WTC11 (cell line): ENCODE data around the gene SEC16A. TPM values are rescaled to one million over a fixed set of nuclear protein-coding genes. Genes with fewer than 3 reads are reported as not detected.

Experiments used
- ARID4B ChIP-seq: sonication (generic); formaldehyde crosslinking; IDR thresholded peaks from 2 replicates; pipeline ENCODE4 v1.8.0; 2023; ENCODE audit warnings: missing genetic modification reagents, mild to moderate bottlenecking, borderline replicate concordance
- CDX4 ChIP-seq: fragments of 250-450 bp; sonication (Bioruptor Pico); IDR thresholded peaks from 2 replicates; pipeline ENCODE4 v1.9.0; 2021; ENCODE audit warnings: moderate library complexity, mild to moderate bottlenecking, inconsistent platforms, borderline replicate concordance
- CREM ChIP-seq: sonication (generic); formaldehyde crosslinking; IDR thresholded peaks from 2 replicates; pipeline ENCODE4 v1.8.1; 2022; ENCODE audit warnings: mild to moderate bottlenecking, missing genetic modification reagents, moderate library complexity
- ESRRA ChIP-seq: sonication (generic); formaldehyde crosslinking; IDR thresholded peaks from 2 replicates; pipeline ENCODE4 v1.8.1; 2022; ENCODE audit warnings: mild to moderate bottlenecking, missing genetic modification reagents, borderline replicate concordance
- FOXJ3 ChIP-seq: sonication (generic); formaldehyde crosslinking; IDR thresholded peaks from 2 replicates; pipeline ENCODE4 v1.9.0; 2021; ENCODE audit warnings: missing genetic modification reagents, mild to moderate bottlenecking, borderline replicate concordance
- FOXK1 ChIP-seq: sonication (generic); formaldehyde crosslinking; IDR thresholded peaks from 2 replicates; pipeline ENCODE4 v1.8.0; 2022; ENCODE audit warnings: mild to moderate bottlenecking, moderate library complexity, missing genetic modification reagents
- GABPB1 ChIP-seq: sonication (generic); formaldehyde crosslinking; IDR thresholded peaks from 2 replicates; pipeline ENCODE4 v1.8.1; 2023; ENCODE audit warnings: mild to moderate bottlenecking, missing genetic modification reagents
- JUN ChIP-seq: sonication (generic); formaldehyde crosslinking; IDR thresholded peaks from 2 replicates; pipeline ENCODE4 v1.8.0; 2023; ENCODE audit warnings: mild to moderate bottlenecking, missing genetic modification reagents
- KAT7 ChIP-seq: sonication (generic); formaldehyde crosslinking; IDR thresholded peaks from 2 replicates; pipeline ENCODE4 v1.8.1; 2023; ENCODE audit warnings: missing genetic modification reagents, mild to moderate bottlenecking, borderline replicate concordance
- MYBL2 ChIP-seq: sonication (generic); formaldehyde crosslinking; IDR thresholded peaks from 2 replicates; pipeline ENCODE4 v1.8.1; 2023; ENCODE audit warnings: mild to moderate bottlenecking, moderate library complexity, missing genetic modification reagents
- PRDM15 ChIP-seq: sonication (generic); formaldehyde crosslinking; IDR thresholded peaks from 2 replicates; pipeline ENCODE4 v1.8.0; 2022; ENCODE audit warnings: missing genetic modification reagents
- PRRX2 ChIP-seq: fragments of 250-450 bp; sonication (Bioruptor Pico); IDR thresholded peaks from 2 replicates; pipeline ENCODE4 v1.8.0; 2021; ENCODE audit warnings: mild to moderate bottlenecking
- TEAD4 ChIP-seq: sonication (generic); formaldehyde crosslinking; IDR thresholded peaks from 2 replicates; pipeline ENCODE4 v1.8.0; 2022; ENCODE audit warnings: mild to moderate bottlenecking, missing genetic modification reagents
- TP53 ChIP-seq: sonication (generic); formaldehyde crosslinking; IDR thresholded peaks from 2 replicates; pipeline ENCODE4 v1.8.1; 2023; ENCODE audit warnings: mild to moderate bottlenecking, missing genetic modification reagents
- ZBTB21 ChIP-seq: sonication (generic); formaldehyde crosslinking; IDR thresholded peaks from 2 replicates; pipeline ENCODE4 v1.8.1; 2023; ENCODE audit warnings: mild to moderate bottlenecking, missing genetic modification reagents, borderline replicate concordance
- ZNF423 ChIP-seq: fragments of 250-450 bp; sonication (Bioruptor Pico); IDR thresholded peaks from 2 replicates; pipeline ENCODE4 v2.1.2; 2022; ENCODE audit warnings: mild to moderate bottlenecking, moderate library complexity
- total RNA-seq: library from RNA; stranded (reverse); gene quantifications from 3 replicates; pipeline ENCODE4 v1.2.3, GENCODE V29; 2021
- TF ChIP-seq, protein P1 (sequence below): fragments of 250-450 bp; sonication (Bioruptor Pico); IDR thresholded peaks from 2 replicates; pipeline ENCODE4 v1.9.0; 2021; ENCODE audit warnings: mild to moderate bottlenecking, borderline replicate concordance
- TF ChIP-seq, protein P2 (sequence below): sonication (generic); formaldehyde crosslinking; IDR thresholded peaks from 2 replicates; pipeline ENCODE4 v1.8.0; 2022; ENCODE audit warnings: mild to moderate bottlenecking, missing genetic modification reagents
- TF ChIP-seq, protein P3 (sequence below): sonication (generic); formaldehyde crosslinking; IDR thresholded peaks from 2 replicates; pipeline ENCODE4 v1.8.0; 2023; ENCODE audit warnings: mild to moderate bottlenecking, missing genetic modification reagents

SEC16A gene
- total RNA-seq, 1 experiment from 2014 or later, result 70.9 TPM

DNA sequence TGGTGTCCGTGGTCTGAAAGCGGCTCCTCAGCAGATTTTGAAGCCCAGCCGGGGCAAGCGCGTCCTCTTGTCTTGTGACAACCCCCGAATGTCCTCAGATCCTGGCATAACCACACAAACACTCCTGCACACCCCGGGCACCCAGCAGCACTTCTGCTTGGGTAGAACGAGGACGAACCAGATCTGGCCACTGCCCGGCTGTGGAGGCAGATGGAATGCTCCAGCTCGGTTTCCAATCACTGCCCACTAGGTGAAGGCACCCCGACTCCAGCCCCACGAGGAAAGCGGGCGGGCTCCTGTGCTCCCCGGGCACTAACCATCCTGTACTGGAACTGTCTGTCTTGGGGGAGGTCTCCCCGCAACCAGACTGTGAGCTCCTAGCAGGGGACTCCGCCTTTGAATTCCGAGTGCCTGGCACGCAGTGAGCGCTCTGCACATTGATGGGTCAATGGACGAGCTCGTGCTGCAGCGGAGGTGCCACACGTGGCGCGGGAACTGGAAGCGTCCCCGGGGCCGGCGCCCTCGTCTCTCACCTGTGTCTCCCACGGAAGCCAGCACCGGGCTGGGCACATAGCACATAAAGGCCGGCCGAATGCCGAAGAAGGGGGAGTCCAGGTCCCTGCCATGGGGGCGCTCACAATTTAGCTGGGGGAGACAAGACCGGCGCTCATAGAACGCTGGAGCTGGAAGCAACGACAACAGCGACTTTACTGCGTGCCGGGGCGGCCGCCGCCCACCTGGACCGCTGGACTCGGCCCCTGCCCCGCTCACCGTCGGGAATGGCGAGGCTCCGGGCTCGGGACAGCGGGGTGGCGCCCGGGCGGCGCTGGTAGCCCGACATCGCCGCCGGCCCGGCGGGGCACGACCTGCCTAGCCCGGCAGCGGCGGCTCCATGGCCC, 73.0 kb downstream of the SEC16A start (continued):
- TF ChIP-seq, protein P1, sequence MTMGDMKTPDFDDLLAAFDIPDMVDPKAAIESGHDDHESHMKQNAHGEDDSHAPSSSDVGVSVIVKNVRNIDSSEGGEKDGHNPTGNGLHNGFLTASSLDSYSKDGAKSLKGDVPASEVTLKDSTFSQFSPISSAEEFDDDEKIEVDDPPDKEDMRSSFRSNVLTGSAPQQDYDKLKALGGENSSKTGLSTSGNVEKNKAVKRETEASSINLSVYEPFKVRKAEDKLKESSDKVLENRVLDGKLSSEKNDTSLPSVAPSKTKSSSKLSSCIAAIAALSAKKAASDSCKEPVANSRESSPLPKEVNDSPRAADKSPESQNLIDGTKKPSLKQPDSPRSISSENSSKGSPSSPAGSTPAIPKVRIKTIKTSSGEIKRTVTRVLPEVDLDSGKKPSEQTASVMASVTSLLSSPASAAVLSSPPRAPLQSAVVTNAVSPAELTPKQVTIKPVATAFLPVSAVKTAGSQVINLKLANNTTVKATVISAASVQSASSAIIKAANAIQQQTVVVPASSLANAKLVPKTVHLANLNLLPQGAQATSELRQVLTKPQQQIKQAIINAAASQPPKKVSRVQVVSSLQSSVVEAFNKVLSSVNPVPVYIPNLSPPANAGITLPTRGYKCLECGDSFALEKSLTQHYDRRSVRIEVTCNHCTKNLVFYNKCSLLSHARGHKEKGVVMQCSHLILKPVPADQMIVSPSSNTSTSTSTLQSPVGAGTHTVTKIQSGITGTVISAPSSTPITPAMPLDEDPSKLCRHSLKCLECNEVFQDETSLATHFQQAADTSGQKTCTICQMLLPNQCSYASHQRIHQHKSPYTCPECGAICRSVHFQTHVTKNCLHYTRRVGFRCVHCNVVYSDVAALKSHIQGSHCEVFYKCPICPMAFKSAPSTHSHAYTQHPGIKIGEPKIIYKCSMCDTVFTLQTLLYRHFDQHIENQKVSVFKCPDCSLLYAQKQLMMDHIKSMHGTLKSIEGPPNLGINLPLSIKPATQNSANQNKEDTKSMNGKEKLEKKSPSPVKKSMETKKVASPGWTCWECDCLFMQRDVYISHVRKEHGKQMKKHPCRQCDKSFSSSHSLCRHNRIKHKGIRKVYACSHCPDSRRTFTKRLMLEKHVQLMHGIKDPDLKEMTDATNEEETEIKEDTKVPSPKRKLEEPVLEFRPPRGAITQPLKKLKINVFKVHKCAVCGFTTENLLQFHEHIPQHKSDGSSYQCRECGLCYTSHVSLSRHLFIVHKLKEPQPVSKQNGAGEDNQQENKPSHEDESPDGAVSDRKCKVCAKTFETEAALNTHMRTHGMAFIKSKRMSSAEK (CRISPR knock-in tag), result no peak
- 0 out of 2 replicates have a peak, but pooled peaks have one; percentile 19 for TF ChIP-seq TEAD4
- no peak for TF ChIP-seq CDX4
- TF ChIP-seq ESRRA, result peak; percentile 43; the same call in 1 of the 2 replicates
- 0 out of 2 replicates have a peak, but pooled peaks have one; percentile 66 for TF ChIP-seq ARID4B (CRISPR knock-in tag)
- no peak for TF ChIP-seq CREM (CRISPR knock-in tag)
- TF ChIP-seq, protein P2, sequence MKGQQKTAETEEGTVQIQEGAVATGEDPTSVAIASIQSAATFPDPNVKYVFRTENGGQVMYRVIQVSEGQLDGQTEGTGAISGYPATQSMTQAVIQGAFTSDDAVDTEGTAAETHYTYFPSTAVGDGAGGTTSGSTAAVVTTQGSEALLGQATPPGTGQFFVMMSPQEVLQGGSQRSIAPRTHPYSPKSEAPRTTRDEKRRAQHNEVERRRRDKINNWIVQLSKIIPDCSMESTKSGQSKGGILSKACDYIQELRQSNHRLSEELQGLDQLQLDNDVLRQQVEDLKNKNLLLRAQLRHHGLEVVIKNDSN (CRISPR knock-in tag), result peak; percentile 44
- TF ChIP-seq MYBL2, result no peak
- no peak for TF ChIP-seq PRDM15
- TF ChIP-seq PRRX2 (CRISPR knock-in tag), result no peak
- TF ChIP-seq, protein P3, sequence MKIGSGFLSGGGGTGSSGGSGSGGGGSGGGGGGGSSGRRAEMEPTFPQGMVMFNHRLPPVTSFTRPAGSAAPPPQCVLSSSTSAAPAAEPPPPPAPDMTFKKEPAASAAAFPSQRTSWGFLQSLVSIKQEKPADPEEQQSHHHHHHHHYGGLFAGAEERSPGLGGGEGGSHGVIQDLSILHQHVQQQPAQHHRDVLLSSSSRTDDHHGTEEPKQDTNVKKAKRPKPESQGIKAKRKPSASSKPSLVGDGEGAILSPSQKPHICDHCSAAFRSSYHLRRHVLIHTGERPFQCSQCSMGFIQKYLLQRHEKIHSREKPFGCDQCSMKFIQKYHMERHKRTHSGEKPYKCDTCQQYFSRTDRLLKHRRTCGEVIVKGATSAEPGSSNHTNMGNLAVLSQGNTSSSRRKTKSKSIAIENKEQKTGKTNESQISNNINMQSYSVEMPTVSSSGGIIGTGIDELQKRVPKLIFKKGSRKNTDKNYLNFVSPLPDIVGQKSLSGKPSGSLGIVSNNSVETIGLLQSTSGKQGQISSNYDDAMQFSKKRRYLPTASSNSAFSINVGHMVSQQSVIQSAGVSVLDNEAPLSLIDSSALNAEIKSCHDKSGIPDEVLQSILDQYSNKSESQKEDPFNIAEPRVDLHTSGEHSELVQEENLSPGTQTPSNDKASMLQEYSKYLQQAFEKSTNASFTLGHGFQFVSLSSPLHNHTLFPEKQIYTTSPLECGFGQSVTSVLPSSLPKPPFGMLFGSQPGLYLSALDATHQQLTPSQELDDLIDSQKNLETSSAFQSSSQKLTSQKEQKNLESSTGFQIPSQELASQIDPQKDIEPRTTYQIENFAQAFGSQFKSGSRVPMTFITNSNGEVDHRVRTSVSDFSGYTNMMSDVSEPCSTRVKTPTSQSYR (CRISPR knock-in tag), result no peak
- TF ChIP-seq FOXJ3, result no peak
- no peak for TF ChIP-seq ZBTB21 (CRISPR knock-in tag)
- TF ChIP-seq TP53, result 0 out of 2 replicates have a peak, but pooled peaks have one; percentile 21
- no peak for TF ChIP-seq FOXK1 (CRISPR knock-in tag)
- TF ChIP-seq GABPB1, result 0 out of 2 replicates have a peak, but pooled peaks have one; percentile 16
- TF ChIP-seq KAT7 (CRISPR knock-in tag), result no peak
- no peak for TF ChIP-seq ZNF423 (CRISPR knock-in tag)
- 0 out of 2 replicates have a peak, but pooled peaks have one; percentile 50 for TF ChIP-seq JUN (CRISPR knock-in tag)
